Measurements from ENCODE around the gene SEC14L3. TPM values are rescaled to one million over a fixed set of nuclear protein-coding genes. Genes with fewer than 3 reads are reported as not detected.
A peak's percentile ranks its signal among the peaks of the same experiment; 100 is the strongest.

SEC14L3 gene
- total and polyA plus RNA-seq, 2 of the 13 experiments (the other 11 are each of a cell fraction or from before 2014, with no cell fraction given), result not detected

DNA sequence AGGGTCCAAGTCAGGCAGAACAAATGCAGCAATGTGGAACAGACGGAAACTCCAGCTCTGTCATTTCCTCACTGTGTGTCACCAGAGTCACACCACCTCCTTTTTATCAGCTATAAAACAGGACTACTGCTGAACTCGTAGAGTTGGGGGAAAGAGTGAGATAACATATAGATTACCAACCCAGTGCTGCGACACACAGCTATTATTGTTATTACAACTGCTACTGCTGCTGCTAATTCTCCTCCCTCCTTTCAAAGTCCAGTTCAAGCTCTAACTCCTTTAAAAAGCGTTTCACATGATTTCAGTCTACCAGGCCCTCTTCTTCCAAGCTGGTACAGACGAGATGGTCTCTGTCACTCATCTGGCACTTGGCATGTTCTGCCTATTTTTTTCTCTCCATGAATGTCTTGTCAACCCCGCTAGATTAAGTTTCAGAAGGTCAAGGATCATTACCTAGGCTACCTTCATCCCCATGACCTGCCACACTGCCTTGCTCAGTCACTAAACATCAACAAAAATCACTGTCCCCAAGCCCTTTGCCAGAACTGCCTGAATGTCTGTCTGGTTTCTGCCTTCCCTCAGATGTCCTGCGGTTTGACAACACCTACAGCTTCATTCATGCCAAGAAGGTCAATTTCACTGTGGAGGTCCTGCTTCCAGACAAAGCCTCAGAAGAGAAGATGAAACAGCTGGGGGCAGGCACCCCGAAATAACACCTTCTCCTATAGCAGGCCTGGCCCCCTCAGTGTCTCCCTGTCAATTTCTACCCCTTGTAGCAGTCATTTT, 49.9 kb downstream of the SEC14L3 start (continued):
- peak; percentile 58 for TF ChIP-seq PAXIP1 (CRISPR knock-in tag; conservative IDR thresholded peaks at IDR 0.05)
- no peak for TF ChIP-seq SOX13 (IDR thresholded peaks at IDR 0.05)
- TF ChIP-seq SOX13 (CRISPR knock-in tag; conservative IDR thresholded peaks at IDR 0.05 in 1 of 2, IDR thresholded peaks at IDR 0.05 in 1 of 2), result peak in 1 of 2 experiments; percentile 44; a peak in 1 of 4 replicates
- TF ChIP-seq ZNF530 (CRISPR knock-in tag; IDR thresholded peaks at IDR 0.05; ENCODE audit: low read depth), result no peak
- no peak for TF ChIP-seq ZKSCAN1 (IDR thresholded peaks at IDR 0.05; ENCODE audit: low read length)
- no peak for TF ChIP-seq GFI1 (CRISPR knock-in tag; IDR thresholded peaks at IDR 0.05; ENCODE audit: borderline replicate concordance)
- TF ChIP-seq, protein P1, sequence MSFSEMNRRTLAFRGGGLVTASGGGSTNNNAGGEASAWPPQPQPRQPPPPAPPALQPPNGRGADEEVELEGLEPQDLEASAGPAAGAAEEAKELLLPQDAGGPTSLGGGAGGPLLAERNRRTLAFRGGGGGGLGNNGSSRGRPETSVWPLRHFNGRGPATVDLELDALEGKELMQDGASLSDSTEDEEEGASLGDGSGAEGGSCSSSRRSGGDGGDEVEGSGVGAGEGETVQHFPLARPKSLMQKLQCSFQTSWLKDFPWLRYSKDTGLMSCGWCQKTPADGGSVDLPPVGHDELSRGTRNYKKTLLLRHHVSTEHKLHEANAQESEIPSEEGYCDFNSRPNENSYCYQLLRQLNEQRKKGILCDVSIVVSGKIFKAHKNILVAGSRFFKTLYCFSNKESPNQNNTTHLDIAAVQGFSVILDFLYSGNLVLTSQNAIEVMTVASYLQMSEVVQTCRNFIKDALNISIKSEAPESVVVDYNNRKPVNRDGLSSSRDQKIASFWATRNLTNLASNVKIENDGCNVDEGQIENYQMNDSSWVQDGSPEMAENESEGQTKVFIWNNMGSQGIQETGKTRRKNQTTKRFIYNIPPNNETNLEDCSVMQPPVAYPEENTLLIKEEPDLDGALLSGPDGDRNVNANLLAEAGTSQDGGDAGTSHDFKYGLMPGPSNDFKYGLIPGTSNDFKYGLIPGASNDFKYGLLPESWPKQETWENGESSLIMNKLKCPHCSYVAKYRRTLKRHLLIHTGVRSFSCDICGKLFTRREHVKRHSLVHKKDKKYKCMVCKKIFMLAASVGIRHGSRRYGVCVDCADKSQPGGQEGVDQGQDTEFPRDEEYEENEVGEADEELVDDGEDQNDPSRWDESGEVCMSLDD (CRISPR knock-in tag; IDR thresholded peaks at IDR 0.05; ENCODE audit: borderline replicate concordance), result no peak
- TF ChIP-seq ZNF652 (CRISPR knock-in tag; IDR thresholded peaks at IDR 0.05; ENCODE audit: borderline replicate concordance, low read depth), result no peak
- TF ChIP-seq FOXK1 (CRISPR knock-in tag; IDR thresholded peaks at IDR 0.05; ENCODE audit: borderline replicate concordance, low read depth), result no peak
- no peak for TF ChIP-seq BRCA1 (CRISPR knock-in tag; IDR thresholded peaks at IDR 0.05)
- TF ChIP-seq MAZ (IDR thresholded peaks at IDR 0.05; ENCODE audit: borderline replicate concordance, low read depth, low read length), result no peak
- TF ChIP-seq MAZ (CRISPR knock-in tag; IDR thresholded peaks at IDR 0.05; ENCODE audit: low read depth), result no peak
- TF ChIP-seq SP1 (IDR thresholded peaks at IDR 0.05), result no peak
- no peak for TF ChIP-seq SP1 (CRISPR knock-in tag; IDR thresholded peaks at IDR 0.05)
- no peak for TF ChIP-seq ATAD3A (CRISPR knock-in tag; IDR thresholded peaks at IDR 0.05)
- no peak for TF ChIP-seq ZNF350 (CRISPR knock-in tag; IDR thresholded peaks at IDR 0.05; ENCODE audit: borderline replicate concordance, low read depth)
- no peak for TF ChIP-seq DBP (CRISPR knock-in tag; IDR thresholded peaks at IDR 0.05; ENCODE audit: not compliant biosample characterization)
- no peak for TF ChIP-seq ZNF720 (CRISPR knock-in tag; IDR thresholded peaks at IDR 0.05)
- no peak for TF ChIP-seq ZNF34 (CRISPR knock-in tag; IDR thresholded peaks at IDR 0.05; ENCODE audit: borderline replicate concordance)
- TF ChIP-seq ZNF260 (CRISPR knock-in tag; IDR thresholded peaks at IDR 0.05; ENCODE audit: borderline replicate concordance, low read depth), result no peak
- no peak for TF ChIP-seq ZNF737 (CRISPR knock-in tag; IDR thresholded peaks at IDR 0.05; ENCODE audit: borderline replicate concordance)
- no peak for TF ChIP-seq ZBTB3 (CRISPR knock-in tag; IDR thresholded peaks at IDR 0.05; ENCODE audit: borderline replicate concordance, low read depth)
- TF ChIP-seq SNAI1 (CRISPR knock-in tag; IDR thresholded peaks at IDR 0.05; ENCODE audit: borderline replicate concordance), result no peak
- TF ChIP-seq ZBTB20 (CRISPR knock-in tag; IDR thresholded peaks at IDR 0.05; ENCODE audit: borderline replicate concordance, low read depth), result peak; percentile 69; the same call in 1 of the 2 replicates

Data from HepG2 (cell line).